SK-N-MC (cell line): Measurements from ENCODE around the gene NNAT.

Source experiments
- DNase-seq: peaks from one replicate; pipeline ENCODE4 v3.0.0-alpha.2; 2011; ENCODE audit warnings: low read depth, low spot score
- H3K27ac ChIP-seq: fragments of 200-600 bp; sonication (generic); 2 replicates; pipeline ENCODE4 v1.5.1; 2016; ENCODE audit warnings: mixed run types
- H3K36me3 ChIP-seq: fragments of 200-600 bp; sonication (generic); 2 replicates; pipeline ENCODE4 v1.6.1; 2017; ENCODE audit warnings: antibody characterized with exemption, low read length, mixed read lengths; ENCODE audit not compliant: insufficient read depth
- H3K4me3 ChIP-seq: fragments of 200-600 bp; sonication (generic); 2 replicates; pipeline ENCODE4 v1.5.1; 2016
- H3K9ac ChIP-seq: fragments of 200-600 bp; sonication (generic); 2 replicates; pipeline ENCODE4 v1.8.0; 2017; ENCODE audit warnings: mixed run types, mixed read lengths; ENCODE audit not compliant: insufficient read length
- H3K9me3 ChIP-seq: fragments of 200-600 bp; sonication (generic); 2 replicates; pipeline ENCODE4 v1.6.1; 2017; ENCODE audit warnings: low read depth, mild to moderate bottlenecking, antibody characterized with exemption, low read length, moderate library complexity, mixed read lengths
- EZH2 ChIP-seq: fragments of 200-600 bp; sonication (generic); IDR thresholded peaks from one replicate; pipeline ENCODE4 v1.6.1; 2017; ENCODE audit warnings: antibody characterized with exemption
- FOXP2 ChIP-seq: optimal IDR thresholded peaks from 2 replicates; pipeline ENCODE3; 2011; ENCODE audit warnings: mild to moderate bottlenecking, moderate library complexity; ENCODE audit not compliant: insufficient read depth; ENCODE audit errors: extremely low read length, control extremely low read depth
- POLR2AphosphoS5 ChIP-seq: IDR thresholded peaks from 2 replicates; pipeline ENCODE4 v1.6.1; 2012; ENCODE audit warnings: mild to moderate bottlenecking, low read depth, low read length, borderline replicate concordance

NNAT gene

DNA sequence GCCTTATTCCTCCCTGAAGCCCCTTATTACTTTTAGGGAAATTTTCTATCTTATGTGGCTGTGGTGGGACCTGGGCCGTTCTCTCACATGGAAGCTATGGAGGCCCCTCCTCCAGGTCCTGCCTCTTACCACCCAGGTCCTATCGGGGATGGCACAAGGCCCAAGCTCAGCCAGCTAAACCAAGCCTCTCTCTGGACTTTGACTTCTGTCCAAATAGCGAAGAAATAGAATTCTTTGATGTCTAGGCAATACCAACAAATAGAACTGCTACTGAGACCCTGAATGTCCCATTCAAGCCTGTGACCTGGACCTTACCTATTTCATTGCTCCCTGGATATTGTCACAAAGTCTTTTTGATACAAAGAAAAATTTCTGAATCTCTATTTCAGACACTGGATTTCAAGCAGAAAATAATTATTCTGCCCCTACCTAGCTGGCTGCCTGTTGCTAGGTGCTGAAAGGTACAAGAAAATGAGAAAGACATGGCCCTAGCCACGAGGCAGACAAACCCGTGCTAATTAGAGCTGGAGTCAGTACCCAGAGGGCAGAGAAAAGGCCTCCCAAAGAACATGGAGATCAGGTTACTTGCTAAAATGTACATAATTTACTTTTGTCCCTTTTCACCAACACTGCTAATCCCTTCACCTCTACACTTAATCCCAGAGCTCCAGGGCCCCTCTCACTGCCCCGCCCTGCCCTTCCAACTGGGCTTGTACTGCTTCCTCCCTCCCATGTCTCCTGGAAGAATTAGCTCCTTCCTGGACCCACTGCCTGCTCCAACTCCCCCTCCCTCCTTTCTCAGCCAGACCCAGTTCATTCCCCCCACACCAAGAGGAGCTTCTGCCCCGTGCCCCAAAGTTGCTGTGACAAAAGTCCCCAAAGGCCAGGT, 15.5 kb upstream of the NNAT start:
- H3K9me3 ChIP-seq = no peaks in the 10 kb centered on the region
- TF ChIP-seq EZH2 (no peak), FOXP2 (no peak), POLR2AphosphoS5 (no peak)
- no peak overlapping the region for H3K27ac ChIP-seq
- no peak for DNase-seq
- no peaks in the 10 kb centered on the region for H3K36me3 ChIP-seq
- no peak overlapping the region for H3K4me3 ChIP-seq
- no peak overlapping the region for H3K9ac ChIP-seq

DNA sequence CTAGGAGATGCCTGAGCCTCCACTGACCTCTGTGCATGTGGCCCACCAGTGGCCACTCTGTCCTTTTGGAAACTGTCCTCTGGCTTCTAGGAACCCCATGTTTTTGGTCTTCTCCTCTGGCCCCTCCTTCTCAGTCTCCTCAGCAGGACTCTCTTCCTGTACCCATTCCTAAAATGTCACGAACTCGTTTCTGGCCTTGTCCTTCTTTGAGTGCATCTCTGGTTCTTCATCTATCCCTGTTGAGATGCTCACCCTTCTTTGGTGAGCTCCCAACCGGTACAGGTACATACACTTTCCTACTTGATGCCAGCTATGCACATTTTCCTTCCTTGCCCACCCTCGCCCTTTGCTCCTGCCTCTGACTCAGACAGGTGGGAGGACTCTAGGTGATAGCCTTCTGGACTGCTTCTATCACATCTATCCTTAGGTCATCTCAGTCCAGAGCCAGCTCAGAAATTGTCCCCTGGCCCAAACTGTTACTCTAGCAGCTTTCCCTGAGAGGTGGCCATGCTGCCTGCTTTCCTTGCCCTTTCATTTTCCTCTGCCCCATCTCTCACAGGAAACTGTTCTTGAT, 14.8 kb upstream of the NNAT start:
- no peaks in the 10 kb centered on the region for H3K9me3 ChIP-seq
- TF ChIP-seq FOXP2 = no peak
- no peak for TF ChIP-seq POLR2AphosphoS5
- no peak for TF ChIP-seq EZH2
- H3K9ac ChIP-seq = no peak overlapping the region
- H3K4me3 ChIP-seq = no peak overlapping the region
- DNase-seq = no peak
- H3K27ac ChIP-seq = no peak overlapping the region
- no peaks in the 10 kb centered on the region for H3K36me3 ChIP-seq

DNA sequence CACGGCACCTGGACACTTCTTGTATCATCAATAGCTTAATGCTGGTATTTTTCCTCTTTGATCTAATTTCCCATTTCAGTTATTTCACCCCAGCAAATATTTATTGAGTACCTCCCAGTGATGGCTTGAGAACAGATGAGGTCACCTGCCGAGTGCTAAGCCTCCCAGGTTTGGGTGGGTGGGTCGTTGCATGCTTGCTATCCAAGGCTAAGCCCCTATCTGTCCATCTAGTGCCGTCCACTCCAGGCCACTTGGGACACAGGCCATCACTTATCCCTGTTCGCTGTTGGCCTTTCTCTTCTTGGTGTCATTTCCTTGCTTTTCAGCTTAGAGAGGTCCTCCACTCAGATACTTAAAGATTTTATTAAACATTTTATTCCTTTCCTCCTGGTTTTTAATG, 10.8 kb upstream of the NNAT start:
- no peaks in the 10 kb centered on the region for H3K36me3 ChIP-seq
- no peak overlapping the region for H3K27ac ChIP-seq
- DNase-seq = no peak
- no peak for TF ChIP-seq POLR2AphosphoS5
- no peak overlapping the region for H3K4me3 ChIP-seq
- H3K9me3 ChIP-seq = no peaks in the 10 kb centered on the region
- no peak overlapping the region for H3K9ac ChIP-seq

GRCh38 chr20:37511610-37512275, 9.3 kb upstream of the NNAT start:
- TF ChIP-seq FOXP2 (no peak), POLR2AphosphoS5 (no peak), EZH2 (no peak)
- Histone ChIP-seq H3K27ac (no peak overlapping the region), H3K9me3 (no peaks in the 10 kb centered on the region), H3K36me3 (no peaks in the 10 kb centered on the region), H3K9ac (no peak overlapping the region), H3K4me3 (no peak overlapping the region)
- no peak for DNase-seq

DNA sequence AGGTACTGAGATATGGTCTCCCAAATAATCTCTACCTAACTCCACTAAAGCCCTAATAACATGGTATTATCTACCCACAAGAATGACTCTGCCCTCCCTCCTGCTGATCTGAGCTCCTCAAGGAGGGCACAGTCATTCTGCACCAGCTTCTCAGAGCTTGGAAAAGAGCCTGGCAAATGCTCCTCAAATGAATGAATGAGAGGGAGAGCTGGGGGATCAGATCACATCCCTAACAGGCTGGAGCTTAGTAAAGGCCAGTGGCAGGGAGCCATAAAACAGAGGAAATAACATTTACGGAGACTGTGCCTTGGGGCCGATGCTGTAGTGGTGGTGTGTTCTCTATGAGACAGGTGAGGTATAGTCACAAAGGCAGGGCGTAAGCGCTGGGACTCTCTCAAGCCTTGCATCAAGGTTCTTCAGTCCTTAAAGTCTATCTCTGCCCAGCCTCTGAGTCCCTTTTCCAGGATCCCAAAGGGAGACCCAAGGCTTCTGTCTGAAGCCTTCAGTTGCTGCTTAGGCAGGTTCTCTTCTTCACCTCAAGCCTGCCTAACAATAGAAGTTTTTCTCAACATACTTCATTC, 7.2 kb upstream of the NNAT start:
- TF ChIP-seq EZH2 = no peak
- no peak for TF ChIP-seq POLR2AphosphoS5
- TF ChIP-seq FOXP2 = no peak
- no peak for DNase-seq
- Histone ChIP-seq H3K4me3 (no peak overlapping the region), H3K9me3 (no peaks in the 10 kb centered on the region), H3K9ac (no peak overlapping the region), H3K36me3 (no peaks in the 10 kb centered on the region), H3K27ac (no peak overlapping the region)

DNA sequence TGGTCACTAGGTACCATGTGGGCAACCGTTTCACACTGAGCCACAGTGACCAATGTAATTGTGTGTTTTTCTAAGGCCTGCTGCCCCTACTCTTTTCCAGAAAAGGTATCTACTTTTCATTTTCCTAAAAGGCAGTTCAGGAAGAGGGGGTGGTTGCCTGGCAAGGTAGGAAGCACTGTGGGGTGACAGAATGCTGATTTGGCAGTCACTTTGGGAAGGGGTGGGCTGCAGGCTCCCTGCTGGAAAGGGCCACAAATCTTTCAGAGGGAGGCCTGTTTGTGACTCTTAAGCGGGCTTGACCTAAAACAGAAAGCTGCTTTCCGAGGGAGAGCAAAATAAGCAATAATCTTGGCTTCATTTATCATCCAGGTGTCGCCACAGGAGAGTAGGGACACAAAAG, 5.2 kb upstream of the NNAT start:
- H3K9me3 ChIP-seq = no peaks in the 10 kb centered on the region
- DNase-seq = no peak
- no peaks in the 10 kb centered on the region for H3K36me3 ChIP-seq
- H3K27ac ChIP-seq = no peak overlapping the region
- H3K9ac ChIP-seq = no peak overlapping the region
- H3K4me3 ChIP-seq = no peak overlapping the region
- TF ChIP-seq POLR2AphosphoS5 (no peak), FOXP2 (no peak), EZH2 (no peak)

GRCh38 chr20:37516811-37517750, 4.0 kb upstream of the NNAT start:
- no peak overlapping the region for H3K9ac ChIP-seq
- no peak for DNase-seq
- no peaks in the 10 kb centered on the region for H3K9me3 ChIP-seq
- H3K4me3 ChIP-seq = no peak overlapping the region
- no peaks in the 10 kb centered on the region for H3K36me3 ChIP-seq
- TF ChIP-seq POLR2AphosphoS5 (no peak), EZH2 (no peak), FOXP2 (no peak)
- H3K27ac ChIP-seq = no peak overlapping the region

- no peak for DNase-seq
- Histone ChIP-seq H3K27ac (no peak overlapping the region), H3K36me3 (no peaks in the 10 kb centered on the region), H3K4me3 (no peak overlapping the region), H3K9ac (no peak overlapping the region), H3K9me3 (no peaks in the 10 kb centered on the region)
- TF ChIP-seq EZH2 (no peak), FOXP2 (no peak), POLR2AphosphoS5 (no peak)
These were observed 3.0 kb upstream of the NNAT start for GRCh38 chr20:37518059-37518458.
